ENCODE measurements around the gene FTO. TPM values are rescaled to one million over a fixed set of nuclear protein-coding genes. Genes with fewer than 3 reads are reported as not detected.
A peak's percentile ranks its signal among the peaks of the same experiment; 100 is the strongest.

FTO gene
- total RNA-seq, 4 donors from 2014 or later, result 63.2 to 151 (median 105) TPM

- H3K27ac ChIP-seq, result peak overlapping the region in 1 of 2 donors; percentile 22
- peaks cover 0 to 4% of the 10 kb centered on the region in 2 donors for H3K4me1 ChIP-seq
- H3K4me3 ChIP-seq, result no peak overlapping the region
- H3K27me3 ChIP-seq, result no peaks in the 10 kb centered on the region
- intact Hi-C loops (cut with DNase I; ENCODE audit: low total_unique reads), result no loop called here
- H3K9me3 ChIP-seq, result no peaks in the 10 kb centered on the region
- TF ChIP-seq CTCF (IDR thresholded peaks at IDR 0.05) (no peak), POLR2A (IDR thresholded peaks at IDR 0.05) (no peak)
- no peak for DNase-seq
- H3K36me3 ChIP-seq, result no peaks in the 10 kb centered on the region
These were observed 67.9 kb downstream of the FTO start for GRCh38 chr16:53771655-53772497.

DNA sequence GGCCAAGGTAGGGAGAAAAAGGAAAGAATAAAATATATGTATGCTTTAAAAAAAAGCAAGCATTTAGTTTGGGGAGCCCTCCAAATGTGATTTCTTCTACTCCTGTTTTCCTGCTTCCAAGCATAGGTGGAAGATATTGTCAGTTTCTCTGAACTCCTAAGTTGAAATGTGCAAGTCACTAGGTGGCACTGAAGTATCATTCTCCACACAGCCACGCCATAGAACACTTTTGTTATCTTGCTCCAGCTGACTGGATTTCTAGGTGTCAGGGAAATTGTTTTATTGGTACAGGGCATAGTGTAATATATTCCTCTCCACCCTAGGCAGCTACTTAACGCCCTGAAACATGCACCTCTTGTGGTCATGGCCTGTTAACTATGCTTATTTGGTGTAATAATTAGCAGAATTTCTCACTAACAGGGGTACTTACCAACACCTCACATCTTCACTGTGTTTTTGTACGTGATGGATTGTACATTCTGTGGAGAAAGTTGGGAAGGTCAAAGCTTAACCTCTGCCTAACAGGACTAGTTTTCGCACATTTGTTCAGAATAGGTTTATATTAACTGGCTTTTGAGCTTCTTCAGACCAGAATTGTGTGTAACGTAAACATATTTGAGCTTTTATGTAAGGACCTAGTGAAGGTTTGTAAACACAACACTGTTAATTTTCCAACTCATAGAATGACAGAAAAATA, 69.3 kb downstream of the FTO start:
- Histone ChIP-seq H3K9me3 (no peaks in the 10 kb centered on the region), H3K4me3 (no peak overlapping the region), H3K27me3 (no peaks in the 10 kb centered on the region), H3K4me1 (no peaks in the 10 kb centered on the region), H3K36me3 (no peaks in the 10 kb centered on the region), H3K27ac (no peak overlapping the region)
- DNase-seq, result peak in 1 of 2 donors; percentile 24
- TF ChIP-seq CTCF (IDR thresholded peaks at IDR 0.05) (peak; percentile 37 to 60 (median 41)), POLR2A (IDR thresholded peaks at IDR 0.05) (no peak)
- intact Hi-C loops (cut with DNase I; ENCODE audit: low total_unique reads), result no loop called here

DNA sequence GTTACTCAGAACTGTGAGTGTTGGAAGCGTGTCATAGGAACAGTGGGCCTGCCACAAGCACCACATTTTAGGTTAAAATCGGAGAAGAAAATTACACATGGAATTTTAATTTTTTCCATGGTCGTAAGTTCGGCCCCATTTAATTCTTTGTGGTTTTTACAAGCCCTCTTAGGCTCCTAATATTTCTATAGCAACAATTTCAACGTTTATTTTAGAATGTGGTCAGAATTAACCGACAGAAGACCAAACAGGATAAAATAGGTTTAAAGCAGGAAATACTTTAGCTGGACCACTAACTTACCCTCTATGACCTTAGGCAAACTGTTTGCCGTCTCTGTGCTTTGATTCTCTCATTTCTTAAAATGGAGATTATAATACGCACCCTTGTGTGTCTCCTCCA, 69.9 kb downstream of the FTO start:
- TF ChIP-seq POLR2A (IDR thresholded peaks at IDR 0.05) (no peak), CTCF (IDR thresholded peaks at IDR 0.05) (no peak)
- H3K4me3 ChIP-seq, result no peak overlapping the region
- H3K4me1 ChIP-seq, result no peaks in the 10 kb centered on the region
- no peaks in the 10 kb centered on the region for H3K36me3 ChIP-seq
- no peak overlapping the region for H3K27ac ChIP-seq
- no peak for DNase-seq
- H3K9me3 ChIP-seq, result no peaks in the 10 kb centered on the region
- H3K27me3 ChIP-seq, result no peaks in the 10 kb centered on the region
- intact Hi-C loops (cut with DNase I; ENCODE audit: low total_unique reads), result no loop called here

DNA sequence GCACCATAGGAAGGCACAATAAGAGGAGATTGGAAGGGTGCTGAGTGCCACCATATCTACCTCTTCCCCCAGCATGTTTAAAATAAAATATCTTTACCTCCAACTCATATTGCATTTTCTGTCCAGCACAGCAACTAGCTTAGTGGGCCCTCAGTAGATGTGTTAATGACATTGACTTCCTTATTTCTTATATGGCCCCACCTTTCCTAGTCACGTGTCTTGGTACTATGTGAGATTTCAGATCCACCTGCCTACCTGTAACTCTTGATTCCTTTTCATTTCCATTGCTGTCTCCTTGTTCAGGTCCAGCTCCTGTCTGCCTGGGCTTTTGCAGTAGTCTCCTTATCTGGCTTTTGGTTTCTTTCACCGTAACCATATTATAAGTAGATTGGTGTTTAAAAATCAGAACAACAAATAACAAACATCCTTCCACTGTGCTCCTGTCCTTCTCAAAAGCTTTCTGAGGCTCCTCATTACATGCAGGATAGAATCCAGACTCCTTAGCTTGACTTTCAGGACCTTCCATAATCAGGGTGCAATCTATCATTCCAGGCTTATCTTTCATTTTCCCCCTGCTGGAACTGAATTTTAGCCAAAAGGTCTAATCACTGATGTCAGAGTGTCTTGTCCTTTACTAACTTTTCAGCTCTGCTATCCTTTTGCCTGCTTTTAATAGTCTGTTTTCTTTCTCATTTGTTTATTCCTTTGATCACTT, 71.3 kb downstream of the FTO start:
- H3K4me1 ChIP-seq, result no peaks in the 10 kb centered on the region
- no peaks in the 10 kb centered on the region for H3K27me3 ChIP-seq
- TF ChIP-seq CTCF (IDR thresholded peaks at IDR 0.05) (no peak), POLR2A (IDR thresholded peaks at IDR 0.05) (no peak)
- no peak for DNase-seq
- peak overlapping the region; percentile 35 to 48 for H3K27ac ChIP-seq
- H3K9me3 ChIP-seq, result no peaks in the 10 kb centered on the region
- no peak overlapping the region for H3K4me3 ChIP-seq
- no peaks in the 10 kb centered on the region for H3K36me3 ChIP-seq
- intact Hi-C loops (cut with DNase I; ENCODE audit: low total_unique reads), result no loop called here

All from uterus (tissue), 4 donors.